NB4 (cell line): ENCODE data around the gene TIGAR.

Experiments
- POLR2A ChIP-seq: IDR thresholded peaks from 2 replicates; pipeline ENCODE4 v1.6.1; 2011; ENCODE audit warnings: mild to moderate bottlenecking; ENCODE audit not compliant: insufficient read length; ENCODE audit errors: extremely low read depth
- TF ChIP-seq, protein P1 (sequence below): IDR thresholded peaks from one replicate; pipeline ENCODE4 v1.5.1; 2012; ENCODE audit warnings: low read depth, low read length

DNA sequence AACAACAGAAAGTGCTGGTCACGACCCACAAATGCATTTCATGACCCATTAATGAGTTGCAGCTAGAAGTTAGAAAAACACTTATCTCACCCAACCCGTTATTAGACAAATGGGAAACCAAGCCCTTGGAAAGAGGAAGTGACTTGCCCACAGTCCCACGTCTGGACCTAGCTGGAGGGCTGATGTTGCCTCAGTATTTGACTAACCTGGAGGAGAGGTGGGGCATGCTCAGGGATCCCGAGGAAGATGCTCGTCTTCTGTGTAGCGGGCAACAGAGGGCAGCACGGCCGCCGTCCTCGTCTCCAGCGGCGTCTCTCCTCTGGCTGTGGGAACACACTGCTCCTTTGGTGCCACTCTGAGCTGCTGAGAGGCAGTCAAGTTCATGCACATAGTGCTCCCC, 34.8 kb upstream of the TIGAR start:
- TF ChIP-seq, protein P1, sequence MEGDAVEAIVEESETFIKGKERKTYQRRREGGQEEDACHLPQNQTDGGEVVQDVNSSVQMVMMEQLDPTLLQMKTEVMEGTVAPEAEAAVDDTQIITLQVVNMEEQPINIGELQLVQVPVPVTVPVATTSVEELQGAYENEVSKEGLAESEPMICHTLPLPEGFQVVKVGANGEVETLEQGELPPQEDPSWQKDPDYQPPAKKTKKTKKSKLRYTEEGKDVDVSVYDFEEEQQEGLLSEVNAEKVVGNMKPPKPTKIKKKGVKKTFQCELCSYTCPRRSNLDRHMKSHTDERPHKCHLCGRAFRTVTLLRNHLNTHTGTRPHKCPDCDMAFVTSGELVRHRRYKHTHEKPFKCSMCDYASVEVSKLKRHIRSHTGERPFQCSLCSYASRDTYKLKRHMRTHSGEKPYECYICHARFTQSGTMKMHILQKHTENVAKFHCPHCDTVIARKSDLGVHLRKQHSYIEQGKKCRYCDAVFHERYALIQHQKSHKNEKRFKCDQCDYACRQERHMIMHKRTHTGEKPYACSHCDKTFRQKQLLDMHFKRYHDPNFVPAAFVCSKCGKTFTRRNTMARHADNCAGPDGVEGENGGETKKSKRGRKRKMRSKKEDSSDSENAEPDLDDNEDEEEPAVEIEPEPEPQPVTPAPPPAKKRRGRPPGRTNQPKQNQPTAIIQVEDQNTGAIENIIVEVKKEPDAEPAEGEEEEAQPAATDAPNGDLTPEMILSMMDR = no peak
- TF ChIP-seq POLR2A = no peak
